Right atrium auricular region (tissue), 2 donors: ENCODE measurements around the gene TFAM. TPM values are rescaled to one million over a fixed set of nuclear protein-coding genes. Genes with fewer than 3 reads are reported as not detected.

Experiments
- DNase-seq: peaks from one replicate; pipeline ENCODE4 v3.0.0-alpha.2; 2019; ENCODE audit warnings: low spot score
- H3K27ac ChIP-seq, 2 donors: fragments of 200-600 bp; sonication (generic); 1 replicate in 1 of 2; 2 replicates in 1 of 2; pipeline ENCODE4 v1.5.1; 2016 to 2019
- H3K27me3 ChIP-seq, 2 donors: fragments of 200-600 bp; sonication (generic); one replicate each; pipeline versions ENCODE4 v1.5.1 to v1.6.0; 2017 to 2019
- H3K36me3 ChIP-seq: fragments of 200-600 bp; sonication (generic); one replicate; pipeline ENCODE4 v1.5.1; 2016
- H3K4me1 ChIP-seq, 2 donors: fragments of 200-600 bp; sonication (generic); one replicate each; pipeline versions ENCODE4 v1.5.1 to v1.6.0; 2017 to 2019
- H3K4me3 ChIP-seq, 2 donors: fragments of 200-600 bp; sonication (generic); 1 replicate in 1 of 2; 2 replicates in 1 of 2; pipeline ENCODE4 v1.5.1; 2017 to 2019; ENCODE audit warnings: mild to moderate bottlenecking in 1 of 2, moderate library complexity in 1 of 2
- H3K9me3 ChIP-seq, 2 donors: fragments of 200-600 bp; sonication (generic); one replicate each; pipeline ENCODE4 v1.5.1; 2019
- CTCF ChIP-seq, 2 donors: fragments of 200-600 bp; sonication (generic); IDR thresholded peaks; one replicate each; pipeline ENCODE4 v1.5.1; 2019; ENCODE audit warnings: antibody characterized with exemption in 2 of 2
- total RNA-seq, 2 donors: library from RNA; depleted of rRNA; stranded (reverse); fragments of >200 nt; gene quantifications; one replicate each; pipeline ENCODE4 v1.1.0, GENCODE V29; 2016

The TFAM gene
- total RNA-seq, 2 donors from 2014 or later: 15.1 to 17.7 TPM

- H3K27ac ChIP-seq: no peak overlapping the region
- DNase-seq: no peak
- no peak for TF ChIP-seq CTCF (IDR thresholded peaks at IDR 0.05)
- no peaks in the 10 kb centered on the region for H3K9me3 ChIP-seq
- peaks cover 0 to 31% of the 10 kb centered on the region in 2 donors for H3K4me1 ChIP-seq
- H3K27me3 ChIP-seq: no peaks in the 10 kb centered on the region
- H3K36me3 ChIP-seq: no peaks in the 10 kb centered on the region
- no peak overlapping the region for H3K4me3 ChIP-seq
Measured at GRCh38 chr10:58361353-58361752, 23.9 kb upstream of the TFAM start.

- H3K4me1 ChIP-seq: peaks cover 0 to 23% of the 10 kb centered on the region in 2 donors
- TF ChIP-seq CTCF (IDR thresholded peaks at IDR 0.05): no peak
- no peaks in the 10 kb centered on the region for H3K36me3 ChIP-seq
- H3K27ac ChIP-seq: no peak overlapping the region
- H3K9me3 ChIP-seq: no peaks in the 10 kb centered on the region
- no peak for DNase-seq
- no peaks in the 10 kb centered on the region for H3K27me3 ChIP-seq
- H3K4me3 ChIP-seq: no peak overlapping the region
Measured at GRCh38 chr10:58362027-58362789, 23.0 kb upstream of the TFAM start.

GRCh38 chr10:58367069-58367468 is 18.1 kb upstream of the TFAM start:
- H3K27ac ChIP-seq: no peak overlapping the region

GRCh38 chr10:58371473-58371872 is 13.7 kb upstream of the TFAM start:
- no peaks in the 10 kb centered on the region for H3K4me1 ChIP-seq
- no peak for TF ChIP-seq CTCF (IDR thresholded peaks at IDR 0.05)
- H3K27ac ChIP-seq: no peak overlapping the region

More at GRCh38 chr10:58367069-58367468, 18.1 kb upstream of the TFAM start:
- DNase-seq: no peak
- H3K9me3 ChIP-seq: no peaks in the 10 kb centered on the region
- no peak overlapping the region for H3K4me3 ChIP-seq
- H3K4me1 ChIP-seq: no peaks in the 10 kb centered on the region
- no peak for TF ChIP-seq CTCF (IDR thresholded peaks at IDR 0.05)
- no peaks in the 10 kb centered on the region for H3K27me3 ChIP-seq
- H3K36me3 ChIP-seq: no peaks in the 10 kb centered on the region

GRCh38 chr10:58372607-58373441 is 12.4 kb upstream of the TFAM start:
- H3K27ac ChIP-seq: no peak overlapping the region
- no peaks in the 10 kb centered on the region for H3K9me3 ChIP-seq
- no peak overlapping the region for H3K4me3 ChIP-seq
- TF ChIP-seq CTCF (IDR thresholded peaks at IDR 0.05): no peak
- H3K36me3 ChIP-seq: no peaks in the 10 kb centered on the region
- H3K4me1 ChIP-seq: no peaks in the 10 kb centered on the region
- no peaks in the 10 kb centered on the region for H3K27me3 ChIP-seq
- DNase-seq: no peak

More at GRCh38 chr10:58371473-58371872, 13.7 kb upstream of the TFAM start:
- no peak for DNase-seq
- H3K36me3 ChIP-seq: no peaks in the 10 kb centered on the region
- H3K4me3 ChIP-seq: no peak overlapping the region
- H3K9me3 ChIP-seq: no peaks in the 10 kb centered on the region
- no peaks in the 10 kb centered on the region for H3K27me3 ChIP-seq
